HepG2 (cell line): ENCODE results near the gene DAAM1. TPM values are rescaled to one million over a fixed set of nuclear protein-coding genes. Genes with fewer than 3 reads are reported as not detected.
A peak's percentile ranks its signal among the peaks of the same experiment; 100 is the strongest.

Experiments
- KLF11 ChIP-seq: IDR thresholded peaks from 2 replicates; pipeline ENCODE4 v1.6.1; 2016; ENCODE audit warnings: missing compliant biosample characterization
- KLF13 ChIP-seq: sonication (generic); formaldehyde crosslinking; IDR thresholded peaks from 2 replicates; pipeline ENCODE4 v1.4.0; 2020; ENCODE audit warnings: mild to moderate bottlenecking, missing genetic modification reagents
- MXD4 ChIP-seq: IDR thresholded peaks from 2 replicates; pipeline ENCODE4 v1.6.1; 2016; ENCODE audit warnings: mild to moderate bottlenecking, missing biosample characterization, missing genetic modification reagents
- NFYC ChIP-seq: IDR thresholded peaks from 2 replicates; pipeline ENCODE4 v1.6.1; 2016; ENCODE audit warnings: missing genetic modification reagents, missing compliant biosample characterization
- SP140L ChIP-seq: sonication (generic); formaldehyde crosslinking; IDR thresholded peaks from 2 replicates; pipeline ENCODE4 v1.4.0; 2020; ENCODE audit warnings: missing genetic modification reagents, borderline replicate concordance
- ZMYM4 ChIP-seq: sonication (generic); formaldehyde crosslinking; IDR thresholded peaks from 2 replicates; pipeline ENCODE4 v1.8.1; 2023; ENCODE audit warnings: mild to moderate bottlenecking, missing genetic modification reagents
- ZNF496 ChIP-seq: sonication (generic); formaldehyde crosslinking; IDR thresholded peaks from 2 replicates; pipeline ENCODE4 v1.8.1; 2023; ENCODE audit warnings: mild to moderate bottlenecking, moderate library complexity, missing genetic modification reagents; ENCODE audit not compliant: insufficient replicate concordance
- ZNF543 ChIP-seq: sonication (generic); formaldehyde crosslinking; IDR thresholded peaks from 2 replicates; pipeline ENCODE4 v1.4.0; 2020; ENCODE audit warnings: mild to moderate bottlenecking, missing genetic modification reagents
- ZNF629 ChIP-seq: sonication (generic); formaldehyde crosslinking; conservative IDR thresholded peaks from 2 replicates; pipeline ENCODE4 v1.5.0; 2020; ENCODE audit warnings: missing genetic modification reagents
- ZNF713 ChIP-seq: sonication (generic); formaldehyde crosslinking; IDR thresholded peaks from 2 replicates; pipeline ENCODE4 v1.4.0; 2020; ENCODE audit warnings: mild to moderate bottlenecking, missing genetic modification reagents
- ZNF777 ChIP-seq: sonication (generic); formaldehyde crosslinking; IDR thresholded peaks from 2 replicates; pipeline ENCODE4 v1.4.0; 2020; ENCODE audit warnings: missing genetic modification reagents
- ZNF850 ChIP-seq: sonication (generic); formaldehyde crosslinking; conservative IDR thresholded peaks from 2 replicates; pipeline ENCODE4 v1.9.0; 2021; ENCODE audit warnings: mild to moderate bottlenecking, missing genetic modification reagents
- polyA plus RNA-seq, 8 experiments: library from polyadenylated mRNA; depleted of rRNA in 3 of 8; stranded (reverse) in 7 of 8; unstranded in 1 of 8; fragments of >200 nt; fragmentation: Illumina TruSeq in 4 of 8; extraction: Trizol in 4 of 8; gene quantifications; 2 replicates each; pipeline versions ENCODE4 v1.2.1 to v1.2.3, GENCODE V29; 2011 to 2016; ENCODE audit warnings: low read depth in 4 of 8, missing spikeins in 1 of 8, mixed read lengths in 1 of 8; ENCODE audit not compliant: insufficient read depth in 1 of 8
- total RNA-seq, 5 experiments: library from RNA; depleted of rRNA; stranded (reverse); fragments of >200 nt; fragmentation: Illumina TruSeq; extraction: Trizol; gene quantifications; 2 replicates each; pipeline ENCODE4 v1.2.3, GENCODE V29; 2016; ENCODE audit warnings: low read depth in 1 of 5
- TF ChIP-seq, protein P1 (sequence below): IDR thresholded peaks from 2 replicates; pipeline ENCODE4 v1.6.1; 2016; ENCODE audit warnings: low read depth
- TF ChIP-seq, protein P2 (sequence below): IDR thresholded peaks from 2 replicates; pipeline ENCODE4 v1.6.1; 2018; ENCODE audit warnings: missing genetic modification reagents, mild to moderate bottlenecking, missing compliant biosample characterization
- TF ChIP-seq, protein P3 (sequence below): sonication (generic); formaldehyde crosslinking; IDR thresholded peaks from 2 replicates; pipeline ENCODE4 v1.5.0; 2020; ENCODE audit warnings: mild to moderate bottlenecking, missing genetic modification reagents, borderline replicate concordance
- TF ChIP-seq, protein P4 (sequence below): sonication (generic); formaldehyde crosslinking; IDR thresholded peaks from 2 replicates; pipeline ENCODE4 v1.5.1; 2020; ENCODE audit warnings: missing genetic modification reagents, mild to moderate bottlenecking, borderline replicate concordance
- TF ChIP-seq, protein P5 (sequence below): sonication (generic); formaldehyde crosslinking; IDR thresholded peaks from 2 replicates; pipeline ENCODE4 v1.4.0; 2020; ENCODE audit warnings: missing genetic modification reagents
- TF ChIP-seq, protein P6 (sequence below): sonication (generic); formaldehyde crosslinking; IDR thresholded peaks from 2 replicates; pipeline ENCODE4 v1.5.1; 2020; ENCODE audit warnings: mild to moderate bottlenecking, missing genetic modification reagents, moderate library complexity
- TF ChIP-seq, protein P7 (sequence below): sonication (generic); formaldehyde crosslinking; conservative IDR thresholded peaks from 2 replicates; pipeline ENCODE4 v1.4.0; 2020; ENCODE audit warnings: missing genetic modification reagents

DAAM1 gene
- total and polyA plus RNA-seq, 2 of the 13 experiments (the other 11 are each of a cell fraction or from before 2014, with no cell fraction given): 10.9 to 24.5 TPM

DNA sequence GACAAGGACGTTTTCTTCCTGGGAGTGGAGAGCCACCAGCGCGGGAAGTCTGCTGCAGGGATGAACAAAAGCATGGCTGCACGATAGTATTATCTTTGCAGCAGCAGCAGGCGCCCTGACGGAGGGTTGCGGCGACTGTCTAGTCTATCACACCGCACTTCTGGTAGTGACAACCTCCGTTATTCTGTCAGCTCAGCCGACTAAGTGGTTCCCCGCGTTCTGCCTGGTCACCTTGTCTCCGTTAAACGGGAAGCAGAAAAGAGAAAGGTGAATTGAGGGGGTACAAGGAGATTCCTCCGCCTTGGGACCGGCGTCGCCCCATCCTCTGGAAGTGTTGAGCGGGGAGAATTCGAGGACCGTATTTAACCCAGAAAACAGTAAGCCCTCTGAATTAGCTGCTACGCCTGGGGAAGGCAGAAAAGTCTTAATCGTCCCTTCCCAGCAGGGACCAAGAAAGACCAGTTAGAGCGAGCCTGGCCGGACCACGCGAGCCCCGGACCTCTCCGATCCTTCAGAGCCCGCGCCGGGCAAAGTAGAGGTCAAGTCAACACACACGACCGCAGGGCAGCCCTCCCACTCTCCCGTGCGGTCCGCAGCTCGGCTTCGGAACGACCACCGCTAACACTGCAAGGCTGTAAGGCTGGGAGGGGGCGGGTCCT, 536 bp upstream of the DAAM1 start (continued):
- TF ChIP-seq, protein P1, sequence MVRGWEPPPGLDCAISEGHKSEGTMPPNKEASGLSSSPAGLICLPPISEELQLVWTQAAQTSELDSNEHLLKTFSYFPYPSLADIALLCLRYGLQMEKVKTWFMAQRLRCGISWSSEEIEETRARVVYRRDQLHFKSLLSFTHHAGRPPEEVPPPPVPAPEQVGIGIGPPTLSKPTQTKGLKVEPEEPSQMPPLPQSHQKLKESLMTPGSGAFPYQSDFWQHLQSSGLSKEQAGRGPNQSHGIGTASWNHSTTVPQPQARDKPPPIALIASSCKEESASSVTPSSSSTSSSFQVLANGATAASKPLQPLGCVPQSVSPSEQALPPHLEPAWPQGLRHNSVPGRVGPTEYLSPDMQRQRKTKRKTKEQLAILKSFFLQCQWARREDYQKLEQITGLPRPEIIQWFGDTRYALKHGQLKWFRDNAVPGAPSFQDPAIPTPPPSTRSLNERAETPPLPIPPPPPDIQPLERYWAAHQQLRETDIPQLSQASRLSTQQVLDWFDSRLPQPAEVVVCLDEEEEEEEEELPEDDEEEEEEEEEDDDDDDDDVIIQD (CRISPR knock-in tag): no peak; the same call in 1 of the 2 replicates
- TF ChIP-seq ZNF850 (CRISPR knock-in tag): no peak
- TF ChIP-seq, protein P2, sequence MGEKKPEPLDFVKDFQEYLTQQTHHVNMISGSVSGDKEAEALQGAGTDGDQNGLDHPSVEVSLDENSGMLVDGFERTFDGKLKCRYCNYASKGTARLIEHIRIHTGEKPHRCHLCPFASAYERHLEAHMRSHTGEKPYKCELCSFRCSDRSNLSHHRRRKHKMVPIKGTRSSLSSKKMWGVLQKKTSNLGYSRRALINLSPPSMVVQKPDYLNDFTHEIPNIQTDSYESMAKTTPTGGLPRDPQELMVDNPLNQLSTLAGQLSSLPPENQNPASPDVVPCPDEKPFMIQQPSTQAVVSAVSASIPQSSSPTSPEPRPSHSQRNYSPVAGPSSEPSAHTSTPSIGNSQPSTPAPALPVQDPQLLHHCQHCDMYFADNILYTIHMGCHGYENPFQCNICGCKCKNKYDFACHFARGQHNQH (CRISPR knock-in tag): 0 out of 2 replicates have a peak, but pooled peaks have one; percentile 37
- TF ChIP-seq KLF11 (CRISPR knock-in tag): no peak
- TF ChIP-seq ZNF629 (CRISPR knock-in tag): 0 out of 2 replicates have a peak, but pooled peaks have one; percentile 18
- TF ChIP-seq KLF13 (CRISPR knock-in tag): no peak
- TF ChIP-seq NFYC (CRISPR knock-in tag): no peak
- TF ChIP-seq MXD4 (CRISPR knock-in tag): no peak
- TF ChIP-seq SP140L (CRISPR knock-in tag): no peak
- TF ChIP-seq ZNF777: peak; percentile 50; the same call in 1 of the 2 replicates
- TF ChIP-seq ZNF713 (CRISPR knock-in tag): no peak
- no peak for TF ChIP-seq ZNF543 (CRISPR knock-in tag)
- TF ChIP-seq ZMYM4 (CRISPR knock-in tag): no peak
- TF ChIP-seq, protein P3, sequence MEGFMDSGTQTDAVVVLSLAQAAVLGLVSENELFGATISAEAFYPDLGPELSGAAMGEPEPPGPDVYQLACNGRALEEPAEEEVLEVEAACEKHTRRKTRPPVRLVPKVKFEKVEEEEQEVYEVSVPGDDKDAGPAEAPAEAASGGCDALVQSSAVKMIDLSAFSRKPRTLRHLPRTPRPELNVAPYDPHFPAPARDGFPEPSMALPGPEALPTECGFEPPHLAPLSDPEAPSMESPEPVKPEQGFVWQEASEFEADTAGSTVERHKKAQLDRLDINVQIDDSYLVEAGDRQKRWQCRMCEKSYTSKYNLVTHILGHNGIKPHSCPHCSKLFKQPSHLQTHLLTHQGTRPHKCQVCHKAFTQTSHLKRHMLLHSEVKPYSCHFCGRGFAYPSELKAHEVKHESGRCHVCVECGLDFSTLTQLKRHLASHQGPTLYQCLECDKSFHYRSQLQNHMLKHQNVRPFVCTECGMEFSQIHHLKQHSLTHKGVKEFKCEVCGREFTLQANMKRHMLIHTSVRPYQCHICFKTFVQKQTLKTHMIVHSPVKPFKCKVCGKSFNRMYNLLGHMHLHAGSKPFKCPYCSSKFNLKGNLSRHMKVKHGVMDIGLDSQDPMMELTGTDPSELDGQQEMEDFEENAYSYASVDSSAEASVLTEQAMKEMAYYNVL (CRISPR knock-in tag): 0 out of 2 replicates have a peak, but pooled peaks have one; percentile 28
- TF ChIP-seq, protein P4, sequence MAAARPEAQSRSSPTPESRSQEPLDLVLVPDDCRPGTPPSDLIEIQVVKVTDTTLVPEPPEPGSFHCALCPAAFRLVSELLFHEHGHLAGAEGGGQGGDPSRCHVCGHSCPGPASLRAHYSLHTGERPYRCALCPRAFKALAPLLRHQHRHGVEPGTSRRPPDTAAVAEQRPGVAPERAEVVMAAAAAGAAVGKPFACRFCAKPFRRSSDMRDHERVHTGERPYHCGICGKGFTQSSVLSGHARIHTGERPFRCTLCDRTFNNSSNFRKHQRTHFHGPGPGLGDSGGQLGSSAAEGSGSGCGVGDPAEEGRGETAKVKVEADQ (CRISPR knock-in tag): no peak
- TF ChIP-seq, protein P5, sequence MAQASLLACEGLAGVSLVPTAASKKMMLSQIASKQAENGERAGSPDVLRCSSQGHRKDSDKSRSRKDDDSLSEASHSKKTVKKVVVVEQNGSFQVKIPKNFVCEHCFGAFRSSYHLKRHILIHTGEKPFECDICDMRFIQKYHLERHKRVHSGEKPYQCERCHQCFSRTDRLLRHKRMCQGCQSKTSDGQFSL (CRISPR knock-in tag): no peak
- TF ChIP-seq, protein P6, sequence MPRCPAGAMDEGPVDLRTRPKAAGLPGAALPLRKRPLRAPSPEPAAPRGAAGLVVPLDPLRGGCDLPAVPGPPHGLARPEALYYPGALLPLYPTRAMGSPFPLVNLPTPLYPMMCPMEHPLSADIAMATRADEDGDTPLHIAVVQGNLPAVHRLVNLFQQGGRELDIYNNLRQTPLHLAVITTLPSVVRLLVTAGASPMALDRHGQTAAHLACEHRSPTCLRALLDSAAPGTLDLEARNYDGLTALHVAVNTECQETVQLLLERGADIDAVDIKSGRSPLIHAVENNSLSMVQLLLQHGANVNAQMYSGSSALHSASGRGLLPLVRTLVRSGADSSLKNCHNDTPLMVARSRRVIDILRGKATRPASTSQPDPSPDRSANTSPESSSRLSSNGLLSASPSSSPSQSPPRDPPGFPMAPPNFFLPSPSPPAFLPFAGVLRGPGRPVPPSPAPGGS (CRISPR knock-in tag): no peak
- TF ChIP-seq ZNF496 (CRISPR knock-in tag): no peak
- TF ChIP-seq, protein P7, sequence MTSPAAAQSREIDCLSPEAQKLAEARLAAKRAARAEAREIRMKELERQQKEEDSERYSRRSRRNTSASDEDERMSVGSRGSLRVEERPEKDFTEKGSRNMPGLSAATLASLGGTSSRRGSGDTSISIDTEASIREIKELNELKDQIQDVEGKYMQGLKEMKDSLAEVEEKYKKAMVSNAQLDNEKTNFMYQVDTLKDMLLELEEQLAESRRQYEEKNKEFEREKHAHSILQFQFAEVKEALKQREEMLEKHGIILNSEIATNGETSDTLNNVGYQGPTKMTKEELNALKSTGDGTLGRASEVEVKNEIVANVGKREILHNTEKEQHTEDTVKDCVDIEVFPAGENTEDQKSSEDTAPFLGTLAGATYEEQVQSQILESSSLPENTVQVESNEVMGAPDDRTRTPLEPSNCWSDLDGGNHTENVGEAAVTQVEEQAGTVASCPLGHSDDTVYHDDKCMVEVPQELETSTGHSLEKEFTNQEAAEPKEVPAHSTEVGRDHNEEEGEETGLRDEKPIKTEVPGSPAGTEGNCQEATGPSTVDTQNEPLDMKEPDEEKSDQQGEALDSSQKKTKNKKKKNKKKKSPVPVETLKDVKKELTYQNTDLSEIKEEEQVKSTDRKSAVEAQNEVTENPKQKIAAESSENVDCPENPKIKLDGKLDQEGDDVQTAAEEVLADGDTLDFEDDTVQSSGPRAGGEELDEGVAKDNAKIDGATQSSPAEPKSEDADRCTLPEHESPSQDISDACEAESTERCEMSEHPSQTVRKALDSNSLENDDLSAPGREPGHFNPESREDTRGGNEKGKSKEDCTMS: no peak
